RWPE1 (cell line): ENCODE results near the gene CAMKK1.

Experiments used
- CTCF ChIA-PET: fragments of 350-600 bp; sonication (Branson Sonifier 250); formaldehyde crosslinking; extraction: SDS; loops from one replicate; lab custom pipeline; 2021; lab: Yijun Ruan, JAX
- POLR2A ChIA-PET: fragments of 400-600 bp; formaldehyde crosslinking; extraction: SDS; loops from one replicate; lab custom pipeline; 2020; ENCODE audit warnings: antibody characterized with exemption; ENCODE audit not compliant: low non-redundant PET; lab: Yijun Ruan, JAX
- DNase-seq: peaks from one replicate; pipeline ENCODE4 v3.0.0; 2012; ENCODE audit warnings: low spot score
- H3K27ac ChIP-seq: fragments of 450-650 bp; 2 replicates; pipeline ENCODE4 v1.5.1; 2017
- TF ChIP-seq, protein P1 (sequence below): fragments of 450-650 bp; conservative IDR thresholded peaks from 2 replicates; pipeline ENCODE4 v1.5.1; 2017; ENCODE audit warnings: low read depth, mild to moderate bottlenecking

CAMKK1 gene

DNA sequence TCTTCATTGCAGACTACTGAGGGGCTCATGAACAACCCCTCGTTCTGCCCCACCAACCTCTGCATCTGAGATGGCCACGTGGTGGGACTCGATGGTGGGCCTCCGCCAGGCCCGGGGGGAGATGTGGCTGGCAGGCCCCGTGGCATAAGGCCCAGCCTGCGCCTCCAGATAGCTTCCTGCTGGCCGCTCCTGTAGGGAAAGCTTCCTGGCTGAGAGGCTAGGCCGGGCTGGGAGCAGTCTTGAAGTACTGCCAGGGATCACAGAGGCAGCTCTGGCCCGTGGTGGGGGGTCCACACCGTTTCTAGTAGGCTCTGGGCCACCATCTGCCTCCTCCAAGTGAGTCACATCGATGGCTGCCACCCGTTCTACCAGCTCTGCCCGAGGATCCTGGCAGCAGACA is 7.6 kb downstream of the CAMKK1 start:
- TF ChIP-seq, protein P1, sequence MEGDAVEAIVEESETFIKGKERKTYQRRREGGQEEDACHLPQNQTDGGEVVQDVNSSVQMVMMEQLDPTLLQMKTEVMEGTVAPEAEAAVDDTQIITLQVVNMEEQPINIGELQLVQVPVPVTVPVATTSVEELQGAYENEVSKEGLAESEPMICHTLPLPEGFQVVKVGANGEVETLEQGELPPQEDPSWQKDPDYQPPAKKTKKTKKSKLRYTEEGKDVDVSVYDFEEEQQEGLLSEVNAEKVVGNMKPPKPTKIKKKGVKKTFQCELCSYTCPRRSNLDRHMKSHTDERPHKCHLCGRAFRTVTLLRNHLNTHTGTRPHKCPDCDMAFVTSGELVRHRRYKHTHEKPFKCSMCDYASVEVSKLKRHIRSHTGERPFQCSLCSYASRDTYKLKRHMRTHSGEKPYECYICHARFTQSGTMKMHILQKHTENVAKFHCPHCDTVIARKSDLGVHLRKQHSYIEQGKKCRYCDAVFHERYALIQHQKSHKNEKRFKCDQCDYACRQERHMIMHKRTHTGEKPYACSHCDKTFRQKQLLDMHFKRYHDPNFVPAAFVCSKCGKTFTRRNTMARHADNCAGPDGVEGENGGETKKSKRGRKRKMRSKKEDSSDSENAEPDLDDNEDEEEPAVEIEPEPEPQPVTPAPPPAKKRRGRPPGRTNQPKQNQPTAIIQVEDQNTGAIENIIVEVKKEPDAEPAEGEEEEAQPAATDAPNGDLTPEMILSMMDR: no peak
- no peak for DNase-seq
- CTCF ChIA-PET: no interaction called here
- POLR2A ChIA-PET: no interaction called here
- H3K27ac ChIP-seq: peak overlapping the region; percentile 7

DNA sequence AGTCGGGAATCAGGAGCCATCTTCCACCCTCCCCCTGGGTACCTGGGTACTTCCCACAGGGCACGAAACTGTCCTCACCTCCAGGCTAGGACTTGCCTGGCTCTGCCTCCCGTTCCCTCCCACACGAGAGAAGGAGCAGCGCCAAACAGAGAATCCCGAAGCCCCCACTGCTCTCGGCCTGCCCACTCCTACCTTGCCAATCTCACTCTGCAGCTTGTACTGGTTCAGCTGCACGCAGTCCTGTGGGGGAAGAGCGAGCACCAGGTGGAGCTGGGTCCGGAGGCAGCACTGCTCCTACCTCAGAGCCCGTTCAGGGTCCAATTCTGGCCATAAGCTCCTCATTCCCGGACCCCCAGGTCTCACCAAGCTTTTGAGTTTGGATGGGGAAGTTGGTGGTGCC is 8.7 kb downstream of the CAMKK1 start:
- ChIA-PET POLR2A (interaction anchor here (0.6 kb wide), 1 partner anchor 11 kb away, joined by 6 read pairs; no protein-coding TSS in a partner anchor), CTCF (no interaction called here)
- TF ChIP-seq, protein P1: no peak
- no peak for DNase-seq
- H3K27ac ChIP-seq: no peak overlapping the region

DNA sequence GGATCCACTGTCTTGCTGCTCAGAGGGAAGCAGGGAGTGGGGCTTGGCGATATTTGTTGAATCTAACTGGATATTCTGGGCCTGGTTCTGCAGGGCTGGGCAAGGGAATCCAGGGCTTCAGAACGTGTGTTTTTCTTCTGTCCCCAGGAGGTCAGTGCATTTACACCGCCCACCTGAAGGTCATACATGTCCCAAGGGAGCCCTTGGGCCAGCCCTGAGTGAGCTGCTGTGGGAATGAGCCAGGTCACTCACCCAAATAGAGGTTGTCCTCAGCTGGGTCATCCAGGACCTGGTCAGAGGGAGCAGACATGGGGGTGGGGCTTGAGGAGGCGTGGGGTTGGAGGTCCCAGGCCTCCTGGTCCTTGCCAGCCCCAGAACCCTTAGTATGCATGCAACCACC is 10.6 kb downstream of the CAMKK1 start:
- DNase-seq: no peak
- H3K27ac ChIP-seq: 0 out of 2 replicates have a peak overlapping the region, but pooled peaks have one; percentile 9
- ChIA-PET POLR2A (no interaction called here), CTCF (no interaction called here)
- TF ChIP-seq, protein P1: no peak

DNA sequence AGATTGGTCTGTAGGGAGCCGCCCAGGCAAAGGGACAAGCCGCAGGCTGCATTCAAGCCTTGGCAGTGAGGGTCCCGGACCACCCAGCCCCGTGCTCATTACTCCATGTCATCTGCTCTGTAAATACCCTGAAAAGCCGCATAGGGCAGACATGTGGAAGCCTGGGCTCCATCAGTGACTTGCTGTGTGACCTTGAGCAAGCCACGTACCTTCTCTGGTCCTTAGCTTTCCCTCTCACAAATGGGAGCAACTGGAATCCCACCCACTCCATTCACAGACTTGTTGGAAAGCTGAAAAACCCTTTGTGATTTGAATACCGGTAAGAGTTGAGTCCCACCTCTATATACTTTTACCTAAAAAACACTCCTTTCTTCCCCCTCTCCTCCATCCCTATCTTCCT is 11.9 kb downstream of the CAMKK1 start:
- no peak overlapping the region for H3K27ac ChIP-seq
- POLR2A ChIA-PET: no interaction called here
- CTCF ChIA-PET: interaction anchor here (0.6 kb wide), 1 partner anchor 14 kb away, joined by 8 read pairs; no protein-coding TSS in a partner anchor
- no peak for DNase-seq
- TF ChIP-seq, protein P1: no peak

DNA sequence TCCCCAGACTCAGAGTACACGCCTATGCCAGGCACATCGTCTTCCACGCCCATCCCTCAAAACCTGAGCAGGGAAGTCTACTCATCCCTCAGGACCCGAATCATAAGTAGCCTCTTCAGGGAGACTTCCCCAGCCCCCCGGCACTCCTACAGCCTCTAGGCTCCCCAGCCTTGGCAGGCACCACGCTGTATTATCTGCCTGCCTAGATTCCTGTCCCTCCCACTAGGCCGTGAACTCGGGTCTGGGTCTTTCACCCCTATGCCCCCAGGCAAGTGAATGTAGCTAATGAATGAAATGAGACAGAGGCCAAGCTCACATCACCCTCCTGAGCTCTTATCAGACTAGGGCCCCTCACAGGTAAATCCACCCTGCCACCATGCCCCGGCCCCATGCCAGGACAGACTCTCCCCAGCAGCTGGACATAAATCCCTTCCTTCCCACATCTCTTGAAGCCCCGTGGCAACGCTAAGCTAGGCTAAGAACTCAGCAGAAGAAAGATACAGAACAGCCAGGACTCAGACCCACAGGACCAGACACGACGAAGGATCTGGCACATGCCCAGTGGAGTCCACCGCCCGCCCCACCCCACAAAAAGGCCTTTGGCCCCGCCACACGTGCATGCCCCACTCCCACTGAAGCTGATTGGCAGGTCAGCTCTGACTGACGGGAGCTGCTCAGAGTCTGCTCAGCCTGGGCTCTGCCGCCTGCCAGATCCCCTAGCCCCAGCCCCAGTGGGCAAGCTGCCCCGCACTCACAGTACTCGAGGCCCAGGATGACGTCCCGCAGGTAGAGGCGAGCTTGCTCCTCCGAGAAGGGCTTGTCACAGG is 13.0 kb downstream of the CAMKK1 start:
- TF ChIP-seq, protein P1: no peak
- ChIA-PET CTCF (interaction anchor here (1.1 kb wide), 1 partner anchor 34 kb away, joined by 3 read pairs; no protein-coding TSS in a partner anchor), POLR2A (no interaction called here)
- H3K27ac ChIP-seq: peak overlapping the region; percentile 41
- DNase-seq: no peak

DNA sequence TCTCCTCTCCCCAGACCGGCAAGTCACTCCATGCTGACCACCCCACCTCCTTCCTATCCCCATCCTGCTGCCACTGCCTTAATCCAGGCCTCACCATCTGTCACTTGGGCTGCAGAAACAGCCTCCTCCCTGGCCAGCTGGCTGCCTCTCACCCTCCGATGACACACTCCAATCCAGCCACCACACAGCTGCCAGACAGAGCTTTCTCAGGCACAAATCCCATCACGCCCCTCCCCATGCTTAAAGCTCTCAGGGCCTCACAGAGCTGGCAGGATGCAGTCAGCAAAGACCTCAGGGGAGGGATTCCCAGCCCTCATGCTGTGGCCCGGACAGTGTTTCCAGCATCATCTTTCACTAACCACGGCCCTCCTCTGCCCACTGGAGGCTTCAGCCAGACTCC is 13.7 kb downstream of the CAMKK1 start:
- H3K27ac ChIP-seq: peak overlapping the region; percentile 41
- ChIA-PET POLR2A (no interaction called here), CTCF (no interaction called here)
- no peak for DNase-seq
- TF ChIP-seq, protein P1: no peak
